Fibroblast of the aortic adventitia (primary cell): Measurements from ENCODE around the gene MUC13. TPM values are rescaled to one million over a fixed set of nuclear protein-coding genes. Genes with fewer than 3 reads are reported as not detected.

Source experiments
- DNase-seq: peaks from one replicate; pipeline ENCODE4 v3.0.0-alpha.2; 2010; ENCODE audit warnings: low read depth
- H3K4me3 ChIP-seq: 2 replicates; pipeline ENCODE4 v1.5.1; 2011; ENCODE audit warnings: low read depth, mild to moderate bottlenecking, control low read depth, low read length, moderate library complexity
- total RNA-seq: library from RNA; depleted of rRNA; stranded (reverse); fragments of >200 nt; gene quantifications from 2 replicates; pipeline ENCODE4 v1.2.3, GENCODE V29; 2012; ENCODE audit warnings: low replicate concordance
- TF ChIP-seq, protein P1 (sequence below): IDR thresholded peaks from 2 replicates; pipeline ENCODE4 v1.5.1; 2011; ENCODE audit warnings: mild to moderate bottlenecking, low read length, control low read depth, inconsistent platforms; ENCODE audit not compliant: insufficient read depth

Gene MUC13
- total RNA-seq, 1 donor: not detected

DNA sequence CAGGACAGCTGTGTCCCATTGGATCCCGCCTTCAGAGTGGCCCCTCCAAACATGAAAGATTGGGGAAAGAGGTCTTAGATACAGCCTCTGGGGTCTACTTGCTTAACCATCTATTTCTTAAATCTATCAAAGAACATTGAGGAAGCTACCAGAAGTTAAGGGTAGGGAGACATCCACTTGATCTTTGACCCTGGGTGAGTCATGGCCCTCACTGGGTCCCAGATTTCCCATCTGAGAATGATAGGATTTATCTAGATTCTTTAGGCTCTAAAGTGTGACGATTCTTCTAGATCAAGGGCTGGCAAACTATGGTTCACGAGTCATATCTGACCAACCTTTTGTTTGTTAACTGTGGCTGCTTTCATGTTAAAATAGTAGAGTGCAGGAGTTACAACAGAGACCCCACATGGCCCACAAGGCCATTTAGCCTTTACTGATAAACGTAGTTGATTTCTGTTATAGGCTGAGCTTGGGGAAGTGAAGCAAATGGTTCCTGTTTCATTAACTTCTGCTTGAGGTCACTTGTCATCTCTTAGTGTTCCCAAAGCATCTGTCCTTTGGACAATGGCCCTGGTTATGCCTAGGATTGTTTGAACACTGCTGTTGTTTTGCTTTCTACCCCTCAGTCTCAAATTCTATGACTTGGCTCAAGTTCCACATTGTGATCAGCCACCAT, 8.0 kb downstream of the MUC13 start:
- DNase-seq: no peak
- H3K4me3 ChIP-seq: no peak overlapping the region
- TF ChIP-seq, protein P1, sequence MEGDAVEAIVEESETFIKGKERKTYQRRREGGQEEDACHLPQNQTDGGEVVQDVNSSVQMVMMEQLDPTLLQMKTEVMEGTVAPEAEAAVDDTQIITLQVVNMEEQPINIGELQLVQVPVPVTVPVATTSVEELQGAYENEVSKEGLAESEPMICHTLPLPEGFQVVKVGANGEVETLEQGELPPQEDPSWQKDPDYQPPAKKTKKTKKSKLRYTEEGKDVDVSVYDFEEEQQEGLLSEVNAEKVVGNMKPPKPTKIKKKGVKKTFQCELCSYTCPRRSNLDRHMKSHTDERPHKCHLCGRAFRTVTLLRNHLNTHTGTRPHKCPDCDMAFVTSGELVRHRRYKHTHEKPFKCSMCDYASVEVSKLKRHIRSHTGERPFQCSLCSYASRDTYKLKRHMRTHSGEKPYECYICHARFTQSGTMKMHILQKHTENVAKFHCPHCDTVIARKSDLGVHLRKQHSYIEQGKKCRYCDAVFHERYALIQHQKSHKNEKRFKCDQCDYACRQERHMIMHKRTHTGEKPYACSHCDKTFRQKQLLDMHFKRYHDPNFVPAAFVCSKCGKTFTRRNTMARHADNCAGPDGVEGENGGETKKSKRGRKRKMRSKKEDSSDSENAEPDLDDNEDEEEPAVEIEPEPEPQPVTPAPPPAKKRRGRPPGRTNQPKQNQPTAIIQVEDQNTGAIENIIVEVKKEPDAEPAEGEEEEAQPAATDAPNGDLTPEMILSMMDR: no peak

GRCh38 chr3:124924741-124925140, 9.8 kb downstream of the MUC13 start:
- no peak overlapping the region for H3K4me3 ChIP-seq
- TF ChIP-seq, protein P1: no peak
- no peak for DNase-seq

- TF ChIP-seq, protein P1: peak; percentile 39
- H3K4me3 ChIP-seq: no peak overlapping the region
- peak; percentile 36 for DNase-seq
Observed at GRCh38 chr3:124923833-124924232, 10.7 kb downstream of the MUC13 start.

GRCh38 chr3:124920718-124921117, 13.8 kb downstream of the MUC13 start:
- no peak overlapping the region for H3K4me3 ChIP-seq
- TF ChIP-seq, protein P1: no peak
- no peak for DNase-seq

- no peak for DNase-seq
Observed at GRCh38 chr3:124919756-124920155, 14.8 kb downstream of the MUC13 start.

DNA sequence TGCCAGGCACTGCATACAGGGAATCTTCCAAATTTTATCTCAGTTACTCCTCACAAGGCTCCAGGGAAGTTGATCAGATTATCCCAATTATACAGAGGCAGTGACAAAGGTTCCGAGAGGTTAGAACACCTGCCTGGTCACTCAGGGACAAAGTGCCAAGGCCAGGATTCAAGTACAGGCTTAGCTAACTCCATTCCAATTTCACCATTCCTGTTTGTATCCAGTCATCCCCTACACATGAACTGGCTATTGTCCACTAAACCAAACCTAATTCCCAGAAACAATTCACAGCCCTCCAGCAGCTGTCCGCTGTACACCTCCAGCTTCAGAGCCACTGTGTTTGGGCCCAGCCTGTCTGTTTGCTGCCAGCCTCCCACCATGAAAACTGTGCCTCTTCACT, 16.0 kb downstream of the MUC13 start:
- TF ChIP-seq, protein P1: no peak
- H3K4me3 ChIP-seq: no peak overlapping the region
- no peak for DNase-seq

More at GRCh38 chr3:124919756-124920155, 14.8 kb downstream of the MUC13 start:
- no peak overlapping the region for H3K4me3 ChIP-seq
- TF ChIP-seq, protein P1: no peak
